OCI-LY7 (cell line): ENCODE data around the gene ITGB6.
"Not testable (repeated sequence)": the region's sequence is repeated elsewhere in the genome, so short reads cannot be mapped to it uniquely, and the experiment has no call there.

Experiments
- EZH2phosphoT487 ChIP-seq: fragments of 200-600 bp; sonication (generic); IDR thresholded peaks from 2 replicates; pipeline ENCODE4 v1.6.1; 2018; ENCODE audit warnings: low read depth, borderline replicate concordance, mild to moderate bottlenecking, mixed run types, antibody characterized with exemption, low read length, moderate library complexity, mixed read lengths
- TF ChIP-seq, protein P1 (sequence below): fragments of 200-600 bp; sonication (generic); conservative IDR thresholded peaks from 2 replicates; pipeline ENCODE4 v1.5.1; 2014; ENCODE audit warnings: mild to moderate bottlenecking, antibody characterized with exemption, low read length, moderate library complexity, mixed read lengths

GRCh38 chr2:160181146-160181836 is 18.8 kb downstream of the ITGB6 start:
- TF ChIP-seq, protein P1, sequence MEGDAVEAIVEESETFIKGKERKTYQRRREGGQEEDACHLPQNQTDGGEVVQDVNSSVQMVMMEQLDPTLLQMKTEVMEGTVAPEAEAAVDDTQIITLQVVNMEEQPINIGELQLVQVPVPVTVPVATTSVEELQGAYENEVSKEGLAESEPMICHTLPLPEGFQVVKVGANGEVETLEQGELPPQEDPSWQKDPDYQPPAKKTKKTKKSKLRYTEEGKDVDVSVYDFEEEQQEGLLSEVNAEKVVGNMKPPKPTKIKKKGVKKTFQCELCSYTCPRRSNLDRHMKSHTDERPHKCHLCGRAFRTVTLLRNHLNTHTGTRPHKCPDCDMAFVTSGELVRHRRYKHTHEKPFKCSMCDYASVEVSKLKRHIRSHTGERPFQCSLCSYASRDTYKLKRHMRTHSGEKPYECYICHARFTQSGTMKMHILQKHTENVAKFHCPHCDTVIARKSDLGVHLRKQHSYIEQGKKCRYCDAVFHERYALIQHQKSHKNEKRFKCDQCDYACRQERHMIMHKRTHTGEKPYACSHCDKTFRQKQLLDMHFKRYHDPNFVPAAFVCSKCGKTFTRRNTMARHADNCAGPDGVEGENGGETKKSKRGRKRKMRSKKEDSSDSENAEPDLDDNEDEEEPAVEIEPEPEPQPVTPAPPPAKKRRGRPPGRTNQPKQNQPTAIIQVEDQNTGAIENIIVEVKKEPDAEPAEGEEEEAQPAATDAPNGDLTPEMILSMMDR: not testable (repeated sequence)
- not testable (repeated sequence) for TF ChIP-seq EZH2phosphoT487
